ENCODE data around the gene SMIM30.

SMIM30 gene

GRCh38 chr7:113086431-113086888 is 31.9 kb downstream of the SMIM30 start, which contains the start of gene GPR85:
Gene GPR85, minus strand, starts transcription at chr7:113086827. Its CDS starts 2,106 bp downstream, at chr7:113084721.
- H3K4me3 ChIP-seq (ENCODE audit: low read depth, low read length) = peak within 1 kb of the TSS; percentile 57
- no peak for TF ChIP-seq CTCF (IDR thresholded peaks at IDR 0.05; ENCODE audit: borderline replicate concordance, insufficient read depth, low read depth, low read length)

GRCh38 chr7:113085781-113086390 is 32.5 kb downstream of the SMIM30 start:
- no peak overlapping the region for H3K4me3 ChIP-seq (ENCODE audit: low read depth, low read length)

DNA sequence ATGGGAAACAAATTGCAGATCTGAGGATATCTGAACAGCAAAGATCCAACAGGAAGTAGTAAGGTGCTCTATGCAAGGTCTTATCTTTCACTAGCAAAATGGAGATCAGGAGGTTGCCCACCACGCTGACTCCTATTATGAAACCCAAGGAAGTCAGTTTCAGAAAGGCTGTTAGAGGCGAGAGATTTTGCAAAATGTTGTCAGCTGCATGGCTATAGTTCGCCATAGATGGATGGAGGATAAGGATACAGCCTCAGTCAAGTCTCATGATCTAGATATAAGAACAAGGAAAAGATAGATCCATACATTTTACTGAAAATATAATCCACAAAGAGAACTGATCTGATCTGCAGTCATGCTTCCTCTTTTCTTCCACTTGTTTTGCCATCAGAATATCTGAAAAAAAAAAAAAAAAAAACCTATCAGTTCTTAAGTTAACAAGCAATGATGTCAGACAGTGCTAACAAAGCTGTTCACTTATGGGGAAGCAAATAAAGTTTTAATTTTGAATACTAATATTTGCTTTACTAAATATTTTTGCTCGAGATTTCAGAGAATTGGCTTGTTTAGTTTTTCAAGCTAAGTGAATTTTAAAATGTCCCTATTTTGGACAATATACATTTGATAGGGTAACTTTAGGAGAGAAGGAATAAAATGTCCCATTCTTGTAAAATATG is 33.7 kb downstream of the SMIM30 start:
- no peak for TF ChIP-seq CTCF (IDR thresholded peaks at IDR 0.05; ENCODE audit: borderline replicate concordance, insufficient read depth, low read depth, low read length)
- no peak overlapping the region for H3K4me3 ChIP-seq (ENCODE audit: low read depth, low read length)

More at GRCh38 chr7:113085781-113086390, 32.5 kb downstream of the SMIM30 start:
- no peak for TF ChIP-seq CTCF (IDR thresholded peaks at IDR 0.05; ENCODE audit: borderline replicate concordance, insufficient read depth, low read depth, low read length)

GRCh38 chr7:113083816-113084495 is 34.4 kb downstream of the SMIM30 start:
- no peak overlapping the region for H3K4me3 ChIP-seq (ENCODE audit: low read depth, low read length)
- no peak for TF ChIP-seq CTCF (IDR thresholded peaks at IDR 0.05; ENCODE audit: borderline replicate concordance, insufficient read depth, low read depth, low read length)

DNA sequence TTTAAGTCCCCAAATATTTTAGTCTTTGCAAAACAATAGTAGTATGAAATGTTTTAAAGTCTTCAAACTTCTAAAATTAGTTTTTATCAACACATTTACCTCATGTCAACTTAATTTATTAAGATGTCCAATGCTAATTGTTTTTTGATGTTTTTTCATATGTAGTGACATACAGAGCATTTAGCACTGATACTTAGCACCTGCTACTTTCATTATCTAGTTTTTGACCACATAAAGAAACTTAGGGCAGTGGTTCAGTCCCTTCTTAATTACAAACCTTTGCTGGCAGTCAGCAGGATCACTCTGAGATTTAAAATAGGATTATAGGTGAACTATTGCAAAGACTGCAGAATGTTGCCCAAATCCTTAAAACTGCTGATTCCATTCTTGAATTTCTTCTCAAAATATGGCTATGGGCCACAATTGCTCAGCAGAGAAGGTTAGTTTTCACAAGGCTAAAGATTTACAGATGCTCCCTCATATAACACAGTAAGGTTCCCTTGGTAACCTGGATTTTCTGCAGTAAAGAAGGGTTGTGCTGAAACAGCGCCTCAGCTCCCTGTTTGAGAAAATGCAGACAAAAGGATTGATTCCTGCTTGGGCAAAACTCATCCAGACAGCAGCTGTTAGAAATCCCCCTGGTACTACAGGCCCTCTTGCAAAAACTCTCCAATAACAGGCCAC is 35.1 kb downstream of the SMIM30 start:
- no peak for TF ChIP-seq CTCF (IDR thresholded peaks at IDR 0.05; ENCODE audit: borderline replicate concordance, insufficient read depth, low read depth, low read length)
- no peak overlapping the region for H3K4me3 ChIP-seq (ENCODE audit: low read depth, low read length)

DNA sequence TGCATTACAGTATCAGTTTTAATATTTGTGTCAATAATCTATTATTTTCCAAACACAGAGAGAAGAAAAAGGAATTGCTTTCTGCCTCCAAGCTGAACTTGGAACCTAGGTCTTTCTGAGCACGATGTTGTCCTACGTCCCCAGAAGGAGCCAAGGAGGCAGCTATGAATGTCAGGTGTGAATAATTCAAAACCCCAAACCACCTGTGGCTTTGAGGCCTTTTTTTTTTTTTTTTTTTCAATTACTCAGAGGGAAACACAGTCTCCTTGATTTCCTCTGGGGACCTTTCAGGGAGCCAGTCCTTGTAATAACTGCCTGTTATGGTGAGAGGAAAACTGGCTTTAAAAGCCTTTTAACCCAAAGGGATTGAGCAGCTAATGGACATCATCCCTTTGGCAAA is 40.0 kb downstream of the SMIM30 start:
- no peak overlapping the region for H3K4me3 ChIP-seq (ENCODE audit: low read depth, low read length)
- no peak for TF ChIP-seq CTCF (IDR thresholded peaks at IDR 0.05; ENCODE audit: borderline replicate concordance, insufficient read depth, low read depth, low read length)

Measured in GM12875 (cell line).